ENCODE data around the gene MAGI2. TPM values are rescaled to one million over a fixed set of nuclear protein-coding genes. Genes with fewer than 3 reads are reported as not detected.

Gene MAGI2
- total RNA-seq, 1 donor from 2014 or later, result 6.9 TPM

- TF ChIP-seq, protein P1, sequence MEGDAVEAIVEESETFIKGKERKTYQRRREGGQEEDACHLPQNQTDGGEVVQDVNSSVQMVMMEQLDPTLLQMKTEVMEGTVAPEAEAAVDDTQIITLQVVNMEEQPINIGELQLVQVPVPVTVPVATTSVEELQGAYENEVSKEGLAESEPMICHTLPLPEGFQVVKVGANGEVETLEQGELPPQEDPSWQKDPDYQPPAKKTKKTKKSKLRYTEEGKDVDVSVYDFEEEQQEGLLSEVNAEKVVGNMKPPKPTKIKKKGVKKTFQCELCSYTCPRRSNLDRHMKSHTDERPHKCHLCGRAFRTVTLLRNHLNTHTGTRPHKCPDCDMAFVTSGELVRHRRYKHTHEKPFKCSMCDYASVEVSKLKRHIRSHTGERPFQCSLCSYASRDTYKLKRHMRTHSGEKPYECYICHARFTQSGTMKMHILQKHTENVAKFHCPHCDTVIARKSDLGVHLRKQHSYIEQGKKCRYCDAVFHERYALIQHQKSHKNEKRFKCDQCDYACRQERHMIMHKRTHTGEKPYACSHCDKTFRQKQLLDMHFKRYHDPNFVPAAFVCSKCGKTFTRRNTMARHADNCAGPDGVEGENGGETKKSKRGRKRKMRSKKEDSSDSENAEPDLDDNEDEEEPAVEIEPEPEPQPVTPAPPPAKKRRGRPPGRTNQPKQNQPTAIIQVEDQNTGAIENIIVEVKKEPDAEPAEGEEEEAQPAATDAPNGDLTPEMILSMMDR (IDR thresholded peaks at IDR 0.05), result no peak
- no peak for TF ChIP-seq POLR2A (IDR thresholded peaks at IDR 0.05)
- TF ChIP-seq POLR2AphosphoS5 (IDR thresholded peaks at IDR 0.05; ENCODE audit: insufficient read depth in 1 of 2, low read depth in 1 of 2), result no peak
- no peak for DNase-seq (ENCODE audit: extremely low spot score in 2 of 2)
- Histone ChIP-seq H3K36me3 (no peaks in the 10 kb centered on the region), H3K27ac (no peak overlapping the region), H3K4me3 (no peak overlapping the region), H3K27me3 (no peaks in the 10 kb centered on the region), H3K9me3 (no peaks in the 10 kb centered on the region), H3K4me1 (peaks cover 23% of the 10 kb centered on the region)
- intact Hi-C loops (cut with DNase I), result loop anchor here (5.0 kb wide), 1 partner anchor 225 kb away; the partner anchor contains the start of genes PHTF2 and TMEM60
Observed at GRCh38 chr7:78022165-78022564, 1431.3 kb downstream of the MAGI2 start.

DNA sequence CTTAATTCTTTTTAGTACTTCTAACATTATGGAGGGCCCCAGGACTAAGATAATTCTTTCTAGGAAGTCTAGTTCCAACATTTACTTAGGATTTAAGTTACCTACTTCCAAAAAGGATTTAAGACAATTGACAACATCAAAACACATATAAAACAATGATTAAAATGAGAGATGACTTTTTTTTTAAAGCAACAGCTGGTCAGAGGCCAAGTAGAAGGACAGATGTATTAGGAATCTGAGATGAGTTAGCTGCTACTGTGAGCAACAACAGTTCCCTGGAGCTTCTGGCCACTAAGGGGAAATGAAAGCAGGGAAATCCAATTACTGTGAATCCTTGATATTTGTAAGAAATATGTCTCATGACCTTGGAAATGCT lies 1432.6 kb downstream of the MAGI2 start:
- Histone ChIP-seq H3K4me1 (peaks cover 23% of the 10 kb centered on the region), H3K4me3 (peak overlapping the region in 1 of 2 donors; percentile 53), H3K27me3 (no peaks in the 10 kb centered on the region), H3K36me3 (no peaks in the 10 kb centered on the region), H3K9me3 (no peaks in the 10 kb centered on the region), H3K27ac (no peak overlapping the region)
- TF ChIP-seq, protein P1 (IDR thresholded peaks at IDR 0.05), result no peak
- TF ChIP-seq POLR2AphosphoS5 (IDR thresholded peaks at IDR 0.05; ENCODE audit: insufficient read depth in 1 of 2, low read depth in 1 of 2), result no peak
- TF ChIP-seq POLR2A (IDR thresholded peaks at IDR 0.05), result no peak
- intact Hi-C loops (cut with DNase I), result loop anchor here (5.0 kb wide), 1 partner anchor 224 kb away; the partner anchor contains the start of genes PHTF2 and TMEM60
- DNase-seq (ENCODE audit: extremely low spot score in 2 of 2), result no peak

GRCh38 chr7:78020136-78020873 lies 1433.2 kb downstream of the MAGI2 start:
- TF ChIP-seq, protein P1 (IDR thresholded peaks at IDR 0.05), result peak; percentile 36 to 52 (median 37)
- peak in 1 of 2 donors; percentile 73 for TF ChIP-seq POLR2AphosphoS5 (IDR thresholded peaks at IDR 0.05; ENCODE audit: insufficient read depth in 1 of 2, low read depth in 1 of 2)
- no peak for TF ChIP-seq POLR2A (IDR thresholded peaks at IDR 0.05)
- no peak for DNase-seq (ENCODE audit: extremely low spot score in 2 of 2)
- Histone ChIP-seq H3K36me3 (no peaks in the 10 kb centered on the region), H3K4me1 (peaks cover 23% of the 10 kb centered on the region), H3K9me3 (no peaks in the 10 kb centered on the region), H3K27me3 (no peaks in the 10 kb centered on the region), H3K4me3 (peak overlapping the region; percentile 53 to 59), H3K27ac (peak overlapping the region; percentile 94)
- intact Hi-C loops (cut with DNase I), result loop anchor here (5.0 kb wide), 1 partner anchor 223 kb away; the partner anchor contains the start of genes PHTF2 and TMEM60

DNA sequence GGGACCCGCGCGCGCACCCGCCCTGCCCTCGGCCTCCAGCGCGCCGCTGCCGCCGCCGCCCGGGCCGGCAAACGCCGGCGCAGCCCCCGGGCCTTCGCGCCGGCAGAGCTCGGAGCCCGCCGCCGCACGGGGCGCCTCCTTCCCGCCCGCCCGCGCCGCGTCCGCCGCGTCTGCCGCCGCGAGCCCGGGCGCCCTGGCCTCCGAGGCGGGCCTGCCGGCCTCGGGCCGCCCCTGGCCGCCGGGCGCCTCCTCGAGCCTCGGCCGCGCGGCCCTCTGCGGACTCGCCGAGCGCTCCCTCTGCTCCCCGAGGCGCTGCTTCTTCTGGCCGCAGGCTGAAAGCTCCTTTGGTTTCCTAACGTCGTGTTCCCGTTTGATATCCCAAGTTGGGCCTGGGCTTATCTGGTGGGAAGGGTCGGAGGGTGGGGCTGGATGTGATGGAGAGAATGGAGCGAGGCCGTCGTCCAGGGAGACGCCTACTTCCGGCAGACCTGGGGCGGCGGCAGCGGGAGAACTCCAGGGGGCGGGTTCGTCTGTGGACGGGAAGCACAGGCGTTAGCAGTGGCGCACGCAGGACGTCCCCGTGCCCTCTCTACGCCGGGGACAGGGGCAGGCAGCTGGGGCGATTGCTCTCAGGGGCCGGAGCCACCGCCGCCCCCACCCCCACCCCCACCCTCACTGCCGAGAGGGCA lies 1433.9 kb downstream of the MAGI2 start:
- peak in 1 of 2 donors; percentile 31 for TF ChIP-seq POLR2A (IDR thresholded peaks at IDR 0.05)
- peak; percentile 17 to 79 for TF ChIP-seq POLR2AphosphoS5 (IDR thresholded peaks at IDR 0.05; ENCODE audit: insufficient read depth in 1 of 2, low read depth in 1 of 2)
- TF ChIP-seq, protein P1 (IDR thresholded peaks at IDR 0.05), result peak in 1 of 3 experiments; percentile 28
- no peaks in the 10 kb centered on the region for H3K36me3 ChIP-seq
- intact Hi-C loops (cut with DNase I), result loop anchor here (5.0 kb wide), 1 partner anchor 222 kb away; the partner anchor contains the start of genes PHTF2 and TMEM60
- H3K4me1 ChIP-seq, result peaks cover 23% of the 10 kb centered on the region
- H3K27ac ChIP-seq, result peak overlapping the region; percentile 94
- peak overlapping the region; percentile 53 to 59 for H3K4me3 ChIP-seq
- H3K27me3 ChIP-seq, result no peaks in the 10 kb centered on the region
- no peaks in the 10 kb centered on the region for H3K9me3 ChIP-seq
- peak in 1 of 2 donors; percentile 91 for DNase-seq (ENCODE audit: extremely low spot score in 2 of 2)
